ENCODE data around the gene LMBRD1.

DNA sequence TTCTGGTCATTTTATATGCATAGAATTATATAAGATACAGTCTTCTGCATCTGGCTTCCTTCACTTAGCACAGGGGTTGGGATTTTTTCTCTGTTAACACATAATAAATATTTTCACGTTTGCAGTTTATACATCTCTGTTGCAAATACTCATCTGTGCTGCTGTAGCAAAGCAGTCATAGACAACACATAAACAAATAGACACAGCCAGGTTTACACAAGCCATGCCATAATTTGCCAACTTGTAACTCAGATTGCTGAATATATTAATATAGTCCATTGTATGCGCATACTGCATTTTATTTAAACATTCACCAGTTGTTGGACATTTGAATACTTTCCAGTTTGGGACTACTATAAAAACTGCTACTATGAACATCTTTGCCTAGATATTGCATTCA, 35.0 kb downstream of the LMBRD1 start:
- TF ChIP-seq, protein P1, sequence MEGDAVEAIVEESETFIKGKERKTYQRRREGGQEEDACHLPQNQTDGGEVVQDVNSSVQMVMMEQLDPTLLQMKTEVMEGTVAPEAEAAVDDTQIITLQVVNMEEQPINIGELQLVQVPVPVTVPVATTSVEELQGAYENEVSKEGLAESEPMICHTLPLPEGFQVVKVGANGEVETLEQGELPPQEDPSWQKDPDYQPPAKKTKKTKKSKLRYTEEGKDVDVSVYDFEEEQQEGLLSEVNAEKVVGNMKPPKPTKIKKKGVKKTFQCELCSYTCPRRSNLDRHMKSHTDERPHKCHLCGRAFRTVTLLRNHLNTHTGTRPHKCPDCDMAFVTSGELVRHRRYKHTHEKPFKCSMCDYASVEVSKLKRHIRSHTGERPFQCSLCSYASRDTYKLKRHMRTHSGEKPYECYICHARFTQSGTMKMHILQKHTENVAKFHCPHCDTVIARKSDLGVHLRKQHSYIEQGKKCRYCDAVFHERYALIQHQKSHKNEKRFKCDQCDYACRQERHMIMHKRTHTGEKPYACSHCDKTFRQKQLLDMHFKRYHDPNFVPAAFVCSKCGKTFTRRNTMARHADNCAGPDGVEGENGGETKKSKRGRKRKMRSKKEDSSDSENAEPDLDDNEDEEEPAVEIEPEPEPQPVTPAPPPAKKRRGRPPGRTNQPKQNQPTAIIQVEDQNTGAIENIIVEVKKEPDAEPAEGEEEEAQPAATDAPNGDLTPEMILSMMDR (conservative IDR thresholded peaks at IDR 0.05; ENCODE audit: low read length), result no peak
- no peak for TF ChIP-seq EZH2phosphoT487 (IDR thresholded peaks at IDR 0.05; ENCODE audit: borderline replicate concordance)
